Umbilical cord (tissue), 2 donors: ENCODE data around the gene PLXNB1. TPM values are rescaled to one million over a fixed set of nuclear protein-coding genes. Genes with fewer than 3 reads are reported as not detected.

Experiments
- DNase-seq: peaks from one replicate; pipeline ENCODE4 v3.0.0-alpha.2; 2015; ENCODE audit warnings: low spot score
- total RNA-seq: library from RNA; depleted of rRNA; stranded (reverse); fragments of >200 nt; gene quantifications from one replicate; pipeline ENCODE4 v1.2.3, GENCODE V29; 2014; ENCODE audit warnings: low replicate concordance; ENCODE audit not compliant: insufficient read depth

PLXNB1 gene
- total RNA-seq, 1 donor from 2014 or later = 68.6 TPM

- DNase-seq = no peak
Observed at GRCh38 chr3:48370333-48370713, 59.6 kb downstream of the PLXNB1 start.

- no peak for DNase-seq
Observed at GRCh38 chr3:48369693-48370332, 60.1 kb downstream of the PLXNB1 start.

DNA sequence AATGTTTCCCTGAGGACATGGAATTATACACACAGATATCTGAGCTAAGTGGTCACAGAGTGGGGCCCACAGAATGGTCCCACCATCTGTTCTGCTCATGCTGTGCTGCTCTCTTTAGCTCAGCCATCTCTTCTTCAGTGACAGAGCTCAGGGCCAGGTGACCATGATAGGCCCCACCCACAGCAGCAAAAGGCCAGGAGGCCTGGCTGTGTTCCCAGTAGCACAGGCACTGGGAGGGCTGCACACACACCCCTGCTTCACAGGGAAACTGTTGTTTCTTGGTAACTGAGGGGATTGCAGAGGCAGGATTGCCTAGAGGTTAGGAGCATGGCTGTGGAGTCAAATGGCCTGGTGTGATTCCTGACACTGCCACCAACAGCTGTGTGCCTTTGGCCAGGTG, 62.7 kb downstream of the PLXNB1 start:
- no peak for DNase-seq

GRCh38 chr3:48364840-48365239, 65.0 kb downstream of the PLXNB1 start:
- no peak for DNase-seq

- DNase-seq = no peak
Observed at GRCh38 chr3:48361928-48362327, 68.0 kb downstream of the PLXNB1 start.

- DNase-seq = no peak
Observed at GRCh38 chr3:48356419-48356818, 73.5 kb downstream of the PLXNB1 start.

GRCh38 chr3:48353987-48354386, 75.9 kb downstream of the PLXNB1 start:
- no peak for DNase-seq

Other genes starting within 250 kb of the PLXNB1 start
- gene CDC25A, start 241.7 kb downstream of the PLXNB1 start, total RNA-seq = 1.2 TPM
- gene CAMP, start 206.6 kb downstream of the PLXNB1 start, total RNA-seq = not detected
- 3.1 TPM for gene ZNF589, start 189.0 kb downstream of the PLXNB1 start, total RNA-seq
- 19.7 TPM for gene NME6, start 128.7 kb downstream of the PLXNB1 start, total RNA-seq
- gene SPINK8, start 96.4 kb downstream of the PLXNB1 start, total RNA-seq = not detected
- gene FBXW12, start 57.9 kb downstream of the PLXNB1 start, total RNA-seq = 6.0 TPM
- 4.8 TPM for gene CCDC51, start 10.0 kb upstream of the PLXNB1 start, total RNA-seq
- gene TMA7, start 10.2 kb upstream of the PLXNB1 start, total RNA-seq = 135 TPM
- 9.4 TPM for gene ATRIP, start 16.7 kb upstream of the PLXNB1 start, total RNA-seq
- gene SHISA5, start 74.1 kb upstream of the PLXNB1 start, total RNA-seq = 59.2 TPM
- 13.2 TPM for gene PFKFB4, start 126.7 kb upstream of the PLXNB1 start, total RNA-seq
- gene UCN2, start 133.7 kb upstream of the PLXNB1 start, total RNA-seq = 1.9 TPM
- 65.0 TPM for gene COL7A1, start 165.2 kb upstream of the PLXNB1 start, total RNA-seq
- gene UQCRC1, start 179.6 kb upstream of the PLXNB1 start, total RNA-seq = 97.5 TPM
- gene TMEM89, start 191.7 kb upstream of the PLXNB1 start, total RNA-seq = not detected
- gene SLC26A6, start 205.4 kb upstream of the PLXNB1 start, total RNA-seq = 4.8 TPM
- gene CELSR3, start 232.8 kb upstream of the PLXNB1 start, total RNA-seq = 3.4 TPM